NCI-H2107 treated with DMSO at 0.1 percent for 48 hours (cell line): ENCODE measurements around the gene SPNS2.
A peak's percentile ranks its signal among the peaks of the same experiment; 100 is the strongest.

Source experiments
- DNase-seq: peaks from one replicate; lab custom pipeline; 2025; ENCODE audit not compliant: unreplicated experiment; lab: John Stamatoyannopoulos, UW

Gene SPNS2

GRCh38 chr17:4549781-4550533 lies 51.3 kb downstream of the SPNS2 start:
- DNase-seq = no peak

- DNase-seq = no peak
Measured at GRCh38 chr17:4550534-4551039, 51.9 kb downstream of the SPNS2 start.

GRCh38 chr17:4551141-4551540 lies 52.5 kb downstream of the SPNS2 start:
- DNase-seq = no peak

GRCh38 chr17:4551796-4552525 lies 53.3 kb downstream of the SPNS2 start:
- DNase-seq = no peak

GRCh38 chr17:4553669-4554068 lies 55.0 kb downstream of the SPNS2 start:
- no peak for DNase-seq

- no peak for DNase-seq
Measured at GRCh38 chr17:4554441-4554996, 55.8 kb downstream of the SPNS2 start.

- DNase-seq = peak; percentile 56
Measured at GRCh38 chr17:4554997-4555799, 56.5 kb downstream of the SPNS2 start, which contains the start of gene MYBBP1A. TSS of gene MYBBP1A (minus strand) at chr17:4555384. CDS start at chr17:4555324, 60 bp downstream.

- no peak for DNase-seq
Measured at GRCh38 chr17:4555873-4556759, 57.4 kb downstream of the SPNS2 start.

GRCh38 chr17:4556996-4557395 lies 58.3 kb downstream of the SPNS2 start:
- no peak for DNase-seq

- DNase-seq = no peak
Measured at GRCh38 chr17:4557626-4558346, 59.1 kb downstream of the SPNS2 start.

GRCh38 chr17:4558347-4558971 lies 59.8 kb downstream of the SPNS2 start:
- no peak for DNase-seq

- no peak for DNase-seq
Measured at GRCh38 chr17:4559139-4559791, 60.6 kb downstream of the SPNS2 start.

- DNase-seq = no peak
Measured at GRCh38 chr17:4559966-4560365, 61.3 kb downstream of the SPNS2 start.

GRCh38 chr17:4560421-4560820 lies 61.7 kb downstream of the SPNS2 start, which contains the start of gene GGT6:
TSS of gene GGT6 (minus strand) at chr17:4560577. CDS start at chr17:4560521, 56 bp downstream.
- DNase-seq = no peak

GRCh38 chr17:4560837-4561256 lies 62.2 kb downstream of the SPNS2 start:
- peak; percentile 4 for DNase-seq

GRCh38 chr17:4562015-4562969 lies 63.6 kb downstream of the SPNS2 start:
- no peak for DNase-seq
